Measurements from ENCODE around the gene PRR23E.

GRCh38 chr3:127149621-127150310 is 43.2 kb upstream of the PRR23E start:
- TF ChIP-seq CTCF (IDR thresholded peaks at IDR 0.05; ENCODE audit: insufficient read depth, low read length) (no peak), REST (IDR thresholded peaks at IDR 0.05; ENCODE audit: insufficient replicate concordance, low read depth) (no peak), POLR2AphosphoS5 (IDR thresholded peaks at IDR 0.05; ENCODE audit: low read depth) (no peak), GABPA (IDR thresholded peaks at IDR 0.05; ENCODE audit: low read depth) (no peak), SPI1 (IDR thresholded peaks at IDR 0.05; ENCODE audit: borderline replicate concordance, low read depth) (no peak)
